T1000 (cell line): Measurements from ENCODE around the gene UBFD1.
"Not testable (repeated sequence)": the region's sequence is repeated elsewhere in the genome, so short reads cannot be mapped to it uniquely, and the experiment has no call there.

ENCODE experiments used
- DNase-seq: peaks from one replicate; lab custom pipeline; 2025; ENCODE audit warnings: mixed read lengths; lab: John Stamatoyannopoulos, UW

The UBFD1 gene

GRCh38 chr16:23609929-23610328 is 52.4 kb downstream of the UBFD1 start:
- no peak for DNase-seq

GRCh38 chr16:23610905-23611304 is 53.4 kb downstream of the UBFD1 start:
- DNase-seq: not testable (repeated sequence)

GRCh38 chr16:23611936-23612335 is 54.4 kb downstream of the UBFD1 start:
- no peak for DNase-seq

GRCh38 chr16:23615805-23616204 is 58.3 kb downstream of the UBFD1 start:
- DNase-seq: no peak
